ENCODE results near the gene MGAT3.

The MGAT3 gene

DNA sequence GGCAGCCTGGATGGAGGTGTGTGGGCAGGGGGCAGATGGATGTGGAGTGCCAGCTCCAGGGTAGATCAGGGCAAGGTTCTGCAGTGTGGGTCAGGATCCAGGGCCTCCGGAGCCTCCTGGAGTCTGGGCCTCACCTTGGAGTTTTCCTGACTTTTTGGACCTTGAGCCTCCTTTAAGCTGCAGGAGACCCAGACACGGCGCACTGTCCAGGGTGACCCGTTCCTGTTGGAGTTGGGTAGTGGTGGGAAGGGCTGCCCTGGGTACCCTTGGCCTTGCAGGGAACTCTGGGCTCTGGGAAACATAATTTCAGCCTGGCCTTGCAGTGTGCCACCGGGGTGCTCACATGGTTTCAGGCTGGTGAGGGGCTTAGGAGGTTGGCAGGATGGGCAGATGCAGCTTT lies 17.0 kb downstream of the MGAT3 start:
- no peak for DNase-seq

DNA sequence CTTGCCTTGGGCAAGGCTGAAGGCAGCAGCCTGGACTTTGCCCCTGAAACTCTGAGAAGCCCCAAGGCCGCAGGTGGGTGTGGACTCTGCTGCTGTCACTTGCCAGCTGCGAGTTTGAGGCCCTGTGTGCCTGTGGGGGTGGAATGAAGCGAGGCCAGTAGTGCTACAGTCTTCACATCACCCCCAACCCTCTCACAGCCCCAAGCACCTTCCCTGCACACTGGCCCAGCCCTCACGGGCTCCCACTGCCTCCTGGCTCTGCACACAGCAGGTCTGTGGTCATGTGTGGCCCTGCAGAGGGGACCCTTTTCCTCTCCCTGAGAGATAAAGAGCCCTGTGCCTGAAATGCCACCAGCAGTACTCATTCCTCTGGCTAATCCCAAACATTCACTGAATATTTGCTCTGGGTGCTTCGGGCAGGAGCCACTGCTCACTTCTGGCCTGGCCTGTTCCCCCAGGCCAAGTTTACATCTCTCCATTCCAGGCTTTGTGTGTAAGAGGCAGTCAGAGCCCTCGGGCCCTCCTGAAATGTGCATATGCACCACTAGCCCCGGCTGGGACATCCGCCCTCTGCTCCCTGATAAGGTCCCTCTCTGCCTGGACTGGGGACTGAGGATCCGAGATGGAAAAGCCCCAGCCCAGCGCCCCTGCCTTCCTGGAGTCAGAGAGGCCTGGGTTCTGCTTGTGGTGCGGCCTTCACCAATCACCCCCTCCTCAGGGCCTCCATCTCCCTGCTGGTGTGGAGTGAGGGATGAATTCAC lies 17.7 kb downstream of the MGAT3 start:
- no peak for DNase-seq

DNA sequence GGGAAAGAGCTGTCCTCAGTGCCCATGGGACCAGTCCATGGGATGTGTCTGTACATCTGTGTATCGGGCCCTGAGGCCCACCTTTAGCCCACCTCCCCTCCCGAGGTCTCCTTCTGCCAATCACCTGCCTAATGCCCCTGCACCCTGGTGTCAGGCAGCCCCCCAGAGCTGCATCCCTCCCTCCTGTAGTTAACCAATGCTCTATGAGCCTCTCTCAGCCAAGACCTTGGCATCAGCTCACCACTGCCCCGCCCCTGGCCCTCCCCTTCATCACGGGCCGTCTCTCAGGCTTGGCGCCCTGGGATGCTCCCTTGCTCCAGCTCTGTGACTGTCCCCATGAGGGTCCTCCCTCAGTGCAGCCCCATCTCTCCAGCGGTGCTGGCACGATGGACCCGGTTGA lies 18.5 kb downstream of the MGAT3 start:
- no peak for DNase-seq

DNA sequence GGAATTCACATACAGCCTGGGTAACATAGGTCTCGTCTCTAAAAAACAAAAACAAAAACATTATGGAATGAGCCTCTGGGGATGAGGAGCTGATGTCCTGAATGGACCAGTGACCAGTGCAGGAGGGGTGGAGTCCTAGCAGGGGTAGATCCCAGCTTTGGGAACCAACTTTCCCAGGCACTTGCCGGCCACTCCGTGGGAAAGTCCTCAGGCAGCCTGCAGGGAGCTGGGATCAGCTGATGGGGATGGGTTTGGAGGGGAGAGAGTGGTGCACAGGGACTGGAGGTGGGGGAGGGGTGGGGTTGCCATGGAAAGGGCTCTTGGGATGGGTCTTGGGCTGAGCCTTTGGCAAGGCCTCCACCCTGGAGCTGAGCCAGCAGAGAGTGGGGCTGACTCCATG lies 19.1 kb downstream of the MGAT3 start:
- no peak for DNase-seq

DNA sequence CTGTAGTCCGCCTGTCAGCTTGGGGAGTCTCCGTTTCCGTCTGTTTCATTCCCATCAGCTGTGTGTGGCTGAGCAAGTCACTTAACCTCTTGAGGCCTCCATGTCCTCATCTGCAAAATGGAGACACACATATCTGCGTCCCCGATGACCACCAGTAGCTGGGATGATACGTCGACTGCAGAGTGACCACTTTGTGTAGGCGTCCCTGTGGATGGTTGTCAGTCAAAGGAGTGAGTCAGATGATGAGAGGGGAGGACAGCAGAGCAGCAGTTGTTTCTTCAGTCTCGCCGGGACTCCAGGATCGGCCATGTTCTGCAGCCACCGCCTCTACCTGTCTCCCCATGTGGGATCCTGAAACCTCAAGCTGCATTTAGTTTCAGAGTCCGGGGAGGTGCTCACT lies 19.9 kb downstream of the MGAT3 start:
- no peak for DNase-seq

DNA sequence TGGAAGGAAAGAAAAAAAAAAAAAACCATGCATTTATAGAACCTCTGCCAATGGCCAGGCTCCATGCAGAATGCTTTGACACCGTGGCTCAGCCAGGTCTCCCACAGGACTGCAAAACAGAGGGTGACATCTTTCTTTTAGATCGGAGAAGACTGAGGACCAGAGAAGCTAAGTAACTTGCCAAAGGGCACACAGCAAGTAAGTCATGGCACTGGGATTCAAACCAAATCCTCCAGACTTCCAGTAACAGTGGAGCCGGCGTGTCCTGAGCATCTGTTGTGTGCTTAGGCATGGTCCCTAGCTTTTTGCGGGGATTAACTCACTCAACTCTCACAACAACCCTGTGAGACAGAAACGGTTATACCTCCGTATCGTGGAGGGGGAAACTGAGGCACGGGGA lies 20.7 kb downstream of the MGAT3 start:
- DNase-seq: no peak

DNA sequence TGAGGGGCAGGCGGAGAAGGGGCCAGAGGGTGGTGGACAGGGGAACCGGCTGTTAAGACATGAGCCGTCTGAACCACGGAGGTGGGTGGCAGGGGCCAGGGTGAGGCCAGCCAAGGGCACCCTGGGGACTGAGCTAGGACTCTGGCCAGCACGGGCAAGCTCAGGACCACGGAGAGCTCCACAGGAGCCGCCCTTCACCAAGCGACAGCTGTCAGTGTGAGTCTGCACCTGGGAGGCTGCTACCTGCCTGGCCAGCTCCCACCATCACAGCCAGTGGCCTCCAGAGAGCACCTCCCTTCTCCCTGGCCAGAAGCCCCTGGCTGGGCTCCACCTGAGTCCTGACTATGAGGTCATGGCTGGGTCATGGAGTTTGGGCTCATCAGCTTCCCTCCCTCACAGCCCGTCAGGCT lies 21.6 kb downstream of the MGAT3 start:
- peak; percentile 33 for DNase-seq

DNA sequence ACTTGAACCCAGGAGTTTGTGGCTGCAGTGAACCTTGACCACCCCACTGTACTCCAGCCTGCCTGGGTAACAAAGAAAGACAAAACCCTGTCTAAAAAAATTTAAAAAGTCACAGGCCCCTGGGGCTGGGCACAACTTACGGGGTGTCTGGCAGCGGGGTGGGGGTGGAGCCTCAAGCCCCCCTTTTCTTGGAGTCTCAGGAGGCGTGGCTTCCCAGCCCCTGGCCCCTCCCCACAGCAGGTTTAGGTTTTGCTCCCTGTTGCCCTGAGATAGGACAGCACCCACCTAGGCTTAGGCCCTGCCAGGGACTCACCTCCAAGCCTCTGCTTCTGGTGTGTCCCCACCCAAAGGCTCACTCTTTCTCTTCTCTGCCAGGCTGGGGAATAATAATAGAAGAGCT lies 22.4 kb downstream of the MGAT3 start:
- DNase-seq: no peak

DNA sequence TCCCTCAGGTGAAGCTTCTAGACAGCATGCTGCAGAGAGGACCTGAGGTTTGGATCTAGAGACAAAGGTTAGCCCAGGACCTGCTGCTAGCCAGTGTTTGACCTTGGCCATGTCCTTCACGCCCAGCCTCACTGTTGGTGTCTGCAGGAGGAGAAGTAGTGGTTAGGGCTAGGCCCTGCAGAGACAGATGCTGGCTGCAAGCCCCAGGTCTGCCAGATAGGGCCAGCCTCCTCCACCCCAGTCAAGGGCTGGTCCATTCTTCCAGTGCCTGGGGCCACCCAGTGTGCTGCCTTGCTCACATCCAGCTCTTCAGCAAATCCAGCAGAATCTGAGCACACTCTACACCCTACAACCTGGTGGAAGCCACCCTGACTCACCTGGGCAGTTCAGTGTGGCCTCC lies 23.7 kb downstream of the MGAT3 start:
- no peak for DNase-seq

DNA sequence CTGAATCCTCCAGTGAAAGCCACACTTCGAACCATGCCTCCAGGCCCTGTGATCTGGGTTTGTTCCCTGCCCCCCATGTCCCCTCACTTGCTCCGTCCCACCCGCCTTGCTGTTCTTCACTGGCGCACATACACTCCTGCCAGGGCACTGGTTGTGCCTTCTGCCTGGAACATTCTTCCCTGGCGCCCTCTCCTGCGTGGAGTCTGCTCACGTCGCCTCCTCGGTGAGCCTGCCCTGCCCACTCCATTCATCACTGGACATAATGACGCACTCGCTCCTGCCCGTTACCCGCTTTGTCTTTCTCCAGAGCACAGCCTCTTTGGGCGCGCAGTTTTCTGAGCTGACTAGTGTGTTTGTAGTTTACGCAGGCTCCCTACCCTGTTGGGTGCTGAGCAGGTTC lies 24.2 kb downstream of the MGAT3 start:
- DNase-seq: no peak

DNA sequence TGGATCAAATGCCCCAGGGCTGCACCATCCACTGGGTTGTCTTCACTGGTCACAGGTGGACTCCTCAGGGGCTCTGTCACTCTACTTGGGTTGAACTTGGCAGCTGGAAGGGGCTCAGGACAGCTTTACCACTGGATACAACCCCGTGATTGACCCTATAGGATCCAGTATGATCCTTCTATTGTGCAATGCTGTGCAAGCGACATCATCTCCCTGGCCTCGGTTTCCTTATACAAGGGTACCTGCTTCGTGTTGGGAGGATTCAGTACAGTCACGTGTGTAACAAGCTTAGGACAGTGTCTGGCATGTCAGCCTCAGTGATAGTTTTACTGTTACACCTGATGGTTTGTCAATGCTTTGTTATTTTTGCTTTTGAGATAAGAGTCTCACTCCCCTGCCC lies 24.8 kb downstream of the MGAT3 start:
- DNase-seq: no peak

DNA sequence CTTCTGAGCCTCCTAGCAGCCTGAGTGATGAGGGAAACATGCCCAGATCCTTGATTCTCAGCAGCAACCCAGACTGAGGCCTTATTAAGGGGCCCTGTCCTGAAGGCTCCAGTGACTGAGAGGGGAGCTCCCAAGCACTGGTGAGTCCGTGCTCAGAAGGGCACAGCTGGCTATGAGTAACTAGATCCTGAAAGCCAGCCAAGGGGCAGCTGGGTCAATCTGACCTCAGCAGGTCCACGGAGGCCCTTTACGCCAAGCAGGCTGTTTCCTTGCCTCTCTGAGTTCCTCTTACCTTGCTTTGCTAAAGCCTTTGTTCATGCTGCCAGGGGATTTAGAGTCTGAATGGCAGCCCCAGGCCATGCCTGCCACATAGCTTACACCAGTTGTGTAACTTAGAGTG lies 26.0 kb downstream of the MGAT3 start:
- DNase-seq: no peak

DNA sequence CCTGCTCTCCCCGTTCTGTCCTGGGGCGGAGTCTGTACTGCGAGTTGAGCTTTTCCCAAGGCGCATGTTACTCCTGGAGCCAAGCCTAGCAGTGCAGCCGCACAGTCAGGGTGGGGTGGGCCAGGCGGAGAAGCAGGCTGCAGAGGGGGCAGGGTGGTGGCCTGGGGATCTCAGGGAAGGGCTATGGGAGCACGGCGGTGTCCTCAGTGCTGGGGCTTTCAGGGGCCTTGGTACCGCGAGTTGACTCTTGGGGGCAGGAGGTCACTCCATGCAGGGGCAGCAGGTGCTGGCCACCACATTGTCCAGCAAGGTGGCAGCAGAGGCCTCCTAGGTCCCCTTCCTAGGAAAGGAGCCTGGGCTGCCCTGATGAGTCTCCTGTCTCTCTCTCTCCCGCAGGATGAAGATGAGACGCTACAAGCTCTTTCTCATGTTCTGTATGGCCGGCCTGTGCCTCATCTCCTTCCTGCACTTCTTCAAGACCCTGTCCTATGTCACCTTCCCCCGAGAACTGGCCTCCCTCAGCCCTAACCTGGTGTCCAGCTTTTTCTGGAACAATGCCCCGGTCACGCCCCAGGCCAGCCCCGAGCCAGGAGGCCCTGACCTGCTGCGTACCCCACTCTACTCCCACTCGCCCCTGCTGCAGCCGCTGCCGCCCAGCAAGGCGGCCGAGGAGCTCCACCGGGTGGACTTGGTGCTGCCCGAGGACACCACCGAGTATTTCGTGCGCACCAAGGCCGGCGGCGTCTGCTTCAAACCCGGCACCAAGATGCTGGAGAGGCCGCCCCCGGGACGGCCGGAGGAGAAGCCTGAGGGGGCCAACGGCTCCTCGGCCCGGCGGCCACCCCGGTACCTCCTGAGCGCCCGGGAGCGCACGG lies 30.4 kb downstream of the MGAT3 start:
- DNase-seq: no peak

DNA sequence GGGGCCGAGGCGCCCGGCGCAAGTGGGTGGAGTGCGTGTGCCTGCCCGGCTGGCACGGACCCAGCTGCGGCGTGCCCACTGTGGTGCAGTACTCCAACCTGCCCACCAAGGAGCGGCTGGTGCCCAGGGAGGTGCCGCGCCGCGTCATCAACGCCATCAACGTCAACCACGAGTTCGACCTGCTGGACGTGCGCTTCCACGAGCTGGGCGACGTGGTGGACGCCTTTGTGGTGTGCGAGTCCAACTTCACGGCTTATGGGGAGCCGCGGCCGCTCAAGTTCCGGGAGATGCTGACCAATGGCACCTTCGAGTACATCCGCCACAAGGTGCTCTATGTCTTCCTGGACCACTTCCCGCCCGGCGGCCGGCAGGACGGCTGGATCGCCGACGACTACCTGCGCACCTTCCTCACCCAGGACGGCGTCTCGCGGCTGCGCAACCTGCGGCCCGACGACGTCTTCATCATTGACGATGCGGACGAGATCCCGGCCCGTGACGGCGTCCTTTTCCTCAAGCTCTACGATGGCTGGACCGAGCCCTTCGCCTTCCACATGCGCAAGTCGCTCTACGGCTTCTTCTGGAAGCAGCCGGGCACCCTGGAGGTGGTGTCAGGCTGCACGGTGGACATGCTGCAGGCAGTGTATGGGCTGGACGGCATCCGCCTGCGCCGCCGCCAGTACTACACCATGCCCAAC lies 31.2 kb downstream of the MGAT3 start:
- no peak for DNase-seq

DNA sequence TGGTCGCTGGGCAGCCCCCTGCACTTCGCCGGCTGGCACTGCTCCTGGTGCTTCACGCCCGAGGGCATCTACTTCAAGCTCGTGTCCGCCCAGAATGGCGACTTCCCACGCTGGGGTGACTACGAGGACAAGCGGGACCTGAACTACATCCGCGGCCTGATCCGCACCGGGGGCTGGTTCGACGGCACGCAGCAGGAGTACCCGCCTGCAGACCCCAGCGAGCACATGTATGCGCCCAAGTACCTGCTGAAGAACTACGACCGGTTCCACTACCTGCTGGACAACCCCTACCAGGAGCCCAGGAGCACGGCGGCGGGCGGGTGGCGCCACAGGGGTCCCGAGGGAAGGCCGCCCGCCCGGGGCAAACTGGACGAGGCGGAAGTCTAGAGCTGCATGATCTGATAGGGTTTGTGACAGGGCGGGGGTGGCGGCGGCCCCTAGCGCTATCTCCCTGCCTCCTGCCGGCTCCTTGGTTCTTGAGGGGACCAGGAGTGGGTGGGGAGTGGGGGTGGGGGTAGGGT lies 31.8 kb downstream of the MGAT3 start:
- DNase-seq: no peak

DNA sequence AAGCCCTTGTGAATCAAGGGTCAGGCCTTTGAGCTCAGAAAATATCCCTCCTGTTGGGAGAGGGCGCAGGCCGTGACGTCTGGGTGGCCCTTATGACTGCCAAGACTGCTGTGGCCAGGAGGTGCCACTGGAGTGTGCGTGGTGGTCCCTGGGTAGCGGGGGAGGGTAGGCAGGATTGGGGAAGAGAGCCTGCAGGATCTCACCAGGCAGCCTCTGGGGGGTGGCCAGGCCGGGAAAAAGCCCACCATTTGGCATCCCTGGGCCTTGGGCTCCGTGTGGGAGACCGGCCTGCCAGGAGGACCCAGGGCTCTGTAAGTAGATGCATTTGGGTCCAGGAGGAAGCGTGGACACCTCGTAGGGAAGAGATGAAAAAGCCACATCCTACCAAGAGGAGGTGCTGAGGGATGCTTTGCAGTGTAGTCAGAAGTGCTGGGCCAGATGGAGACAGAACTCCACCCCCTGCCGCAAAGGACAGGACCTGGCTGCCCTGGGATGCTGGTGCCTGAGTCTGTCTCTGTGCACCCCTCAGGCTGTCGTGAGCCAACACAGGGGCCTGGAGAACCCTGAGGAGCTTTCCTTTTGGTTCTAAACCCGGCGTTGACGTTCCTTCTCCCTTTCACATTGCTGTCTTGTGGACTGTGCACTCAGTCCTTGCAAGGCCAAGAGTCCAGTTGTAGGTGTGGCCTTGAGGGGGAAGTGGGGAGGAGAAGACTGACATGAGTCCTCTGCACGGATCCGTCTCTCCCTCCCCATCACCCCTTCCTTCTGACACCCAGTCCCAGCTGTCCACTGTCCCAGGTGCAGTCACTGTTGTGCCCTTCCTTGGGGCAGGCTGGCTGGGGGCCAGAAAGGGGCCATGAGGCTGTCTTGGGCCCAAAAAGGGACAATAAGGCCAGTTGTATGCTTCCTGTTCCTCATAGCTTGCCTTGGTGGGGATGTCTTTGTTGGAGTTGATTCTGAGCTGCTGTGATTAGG lies 32.6 kb downstream of the MGAT3 start:
- DNase-seq: no peak

DNA sequence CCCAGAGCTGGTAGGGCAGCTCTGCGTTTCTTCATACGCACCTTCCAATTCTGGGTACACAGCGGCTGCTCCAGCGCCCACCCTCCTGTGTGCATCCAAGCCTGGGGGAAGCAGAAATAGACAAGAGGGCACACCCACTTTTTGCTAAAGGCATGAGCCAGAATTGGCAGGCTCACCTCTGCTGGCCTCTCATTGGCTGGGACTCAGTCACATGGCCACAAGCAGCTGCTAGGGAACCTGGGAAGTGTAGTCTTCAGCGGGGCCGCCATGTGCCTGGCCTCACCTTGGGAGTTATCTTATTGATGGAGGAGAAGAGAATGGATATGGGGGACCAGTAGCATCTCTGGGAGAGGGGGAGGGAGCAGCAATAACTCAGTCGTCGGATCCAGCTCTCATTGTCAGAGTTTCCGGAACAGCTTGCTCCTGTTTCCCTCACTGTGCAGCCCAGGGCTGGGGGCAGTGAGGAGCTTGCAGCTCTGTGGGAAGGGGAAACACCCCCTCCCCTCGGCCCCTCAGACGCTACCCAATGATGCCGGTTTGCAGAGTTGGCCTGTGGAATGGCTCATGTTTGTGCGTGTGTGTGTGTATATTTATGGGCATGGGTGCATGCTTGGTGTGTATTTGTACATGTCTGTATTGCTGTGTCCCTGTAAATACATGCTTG lies 33.5 kb downstream of the MGAT3 start:
- peak; percentile 89 for DNase-seq

DNA sequence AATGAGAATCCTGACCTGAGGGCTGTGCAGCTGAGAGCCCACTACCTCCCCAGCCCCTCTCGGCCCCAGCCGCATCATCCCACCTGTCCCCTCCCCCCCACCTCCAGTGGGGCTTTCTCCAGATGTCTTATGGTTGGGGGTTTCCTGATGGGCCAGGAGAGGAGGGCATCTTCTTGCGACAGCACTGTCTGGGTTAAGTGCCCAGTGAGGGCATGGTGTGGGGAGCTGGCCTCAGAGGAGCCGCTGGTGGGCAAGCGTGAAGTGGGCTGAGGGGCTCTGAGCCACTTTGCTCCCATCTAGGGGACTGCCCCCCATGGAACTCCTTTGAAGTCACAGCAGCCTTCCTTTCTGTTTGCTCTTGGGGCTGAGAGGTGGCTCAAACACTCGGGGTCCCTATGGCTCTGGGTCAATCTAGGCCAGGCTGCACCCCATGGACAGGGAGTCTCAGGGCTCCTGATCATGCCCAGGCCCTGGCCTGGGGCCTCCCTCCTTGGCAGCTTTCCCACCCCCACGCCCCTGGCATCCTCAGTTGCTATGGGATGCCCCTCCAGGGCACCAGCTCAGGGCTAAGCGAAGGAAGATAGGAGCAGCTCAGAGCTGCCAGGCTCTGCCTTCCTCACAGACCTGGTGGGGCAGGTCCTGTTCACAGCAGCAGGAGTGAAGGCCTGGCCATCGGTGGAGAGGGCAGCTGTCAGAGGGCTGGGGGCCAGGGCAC lies 34.3 kb downstream of the MGAT3 start:
- DNase-seq: no peak

DNA sequence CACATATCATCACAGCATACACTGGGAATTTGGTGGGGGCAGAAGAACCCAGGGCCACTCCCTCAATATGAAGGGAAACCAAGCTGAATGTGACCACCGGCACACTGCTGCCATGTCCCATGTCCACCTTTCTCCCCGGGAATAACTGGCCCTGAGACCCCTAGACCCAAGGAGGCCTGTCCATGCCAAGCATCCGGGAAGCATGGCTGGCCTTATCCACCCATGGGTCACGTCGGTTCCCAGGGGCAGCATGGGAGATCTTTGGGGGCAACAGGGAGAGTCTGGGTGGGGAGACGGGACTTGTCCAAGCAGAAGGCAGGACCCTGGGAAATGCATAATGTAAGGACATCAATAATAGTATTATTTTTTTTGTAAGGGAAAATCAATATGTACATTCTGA lies 34.9 kb downstream of the MGAT3 start:
- no peak for DNase-seq

DNA sequence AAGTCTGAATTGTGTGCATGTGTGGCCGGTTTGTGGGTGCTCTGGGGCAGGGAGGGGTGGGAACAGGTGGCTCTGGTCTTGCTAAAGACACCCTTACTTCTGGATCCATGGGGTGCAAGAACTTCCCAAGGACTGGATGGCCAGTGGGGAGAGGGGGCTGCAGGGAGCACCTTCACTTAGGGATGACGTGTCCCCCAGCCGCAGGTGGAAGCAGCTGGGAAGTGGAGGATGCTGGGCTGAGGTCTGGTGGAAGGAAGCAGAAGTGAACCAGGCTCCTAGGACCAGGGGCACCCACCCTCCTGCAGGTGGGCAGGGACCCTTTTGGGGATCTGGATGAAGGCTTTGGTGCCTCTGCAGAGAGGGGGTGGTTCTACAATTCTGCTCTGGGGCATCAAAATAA lies 35.4 kb downstream of the MGAT3 start:
- no peak for DNase-seq

DNA sequence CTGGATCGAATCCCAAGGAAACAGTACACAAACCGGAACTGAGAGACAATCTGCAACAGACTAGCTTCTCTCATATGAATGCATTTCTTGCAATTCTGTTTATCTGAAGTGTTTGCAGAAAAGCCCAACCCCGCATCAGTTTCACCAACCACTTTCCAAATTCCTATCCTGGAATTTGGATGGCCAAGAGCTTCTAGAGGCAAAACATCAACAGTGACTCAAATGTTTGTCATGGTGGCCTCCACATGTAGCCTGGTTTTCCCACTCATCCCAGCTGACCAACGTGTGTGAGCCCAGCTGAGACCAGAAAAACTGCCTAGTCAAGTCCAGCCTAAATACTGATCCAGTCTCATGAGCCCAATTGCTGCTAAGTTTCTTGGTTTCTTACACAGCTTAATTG lies 36.9 kb downstream of the MGAT3 start:
- DNase-seq: no peak

All from activated CD4-positive, alpha-beta T cell treated with anti-CD3 and anti-CD28 coated beads for 48 hours (primary cell).